ENCODE results near the gene TANC1.
"Not testable (repeated sequence)": the region's sequence is repeated elsewhere in the genome, so short reads cannot be mapped to it uniquely, and the experiment has no call there.

The TANC1 gene

DNA sequence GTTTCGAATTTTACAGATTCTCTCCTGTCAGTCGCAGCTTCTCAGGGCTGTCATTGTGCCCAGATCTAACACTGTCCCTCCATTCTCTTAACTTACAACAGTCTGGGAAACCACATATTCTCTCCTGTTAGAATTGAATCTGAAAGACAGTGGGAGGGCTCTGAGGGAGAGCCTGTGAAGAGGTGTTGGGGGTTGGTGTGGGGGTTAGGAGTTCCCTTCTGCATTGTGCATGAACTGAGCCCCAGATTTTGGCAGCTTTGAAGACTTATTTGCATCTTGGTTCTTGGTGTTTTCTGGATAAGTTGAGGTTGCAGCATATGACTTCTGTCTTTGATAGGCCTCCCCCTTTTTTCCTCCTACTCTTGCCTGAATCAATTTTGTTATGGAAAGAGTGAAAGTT, 64.1 kb downstream of the TANC1 start:
- DNase-seq = no peak

DNA sequence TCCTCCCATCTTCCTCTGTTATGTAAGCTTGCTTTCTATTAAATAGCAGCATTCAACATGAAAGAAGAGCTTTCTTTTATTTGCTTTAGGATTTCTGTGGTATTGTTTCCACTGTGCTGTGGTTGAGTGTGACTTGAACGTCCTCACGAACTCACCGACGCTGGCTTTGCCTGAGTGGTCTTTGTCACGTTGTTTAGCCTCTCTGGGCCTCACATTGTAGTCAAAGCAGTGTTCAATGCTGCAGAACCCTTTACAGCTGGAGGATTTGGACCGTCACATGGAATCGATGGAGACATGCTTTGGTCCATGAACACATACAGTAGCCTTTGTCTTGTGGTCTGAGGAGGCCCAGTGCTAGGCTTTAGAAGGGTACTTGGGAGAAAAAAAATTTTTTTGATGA, 66.3 kb downstream of the TANC1 start:
- DNase-seq = no peak

GRCh38 chr2:159035790-159036411, 67.5 kb downstream of the TANC1 start:
- DNase-seq = peak; percentile 42

- not testable (repeated sequence) for DNase-seq
Observed at GRCh38 chr2:159036461-159036860, 68.0 kb downstream of the TANC1 start.

DNA sequence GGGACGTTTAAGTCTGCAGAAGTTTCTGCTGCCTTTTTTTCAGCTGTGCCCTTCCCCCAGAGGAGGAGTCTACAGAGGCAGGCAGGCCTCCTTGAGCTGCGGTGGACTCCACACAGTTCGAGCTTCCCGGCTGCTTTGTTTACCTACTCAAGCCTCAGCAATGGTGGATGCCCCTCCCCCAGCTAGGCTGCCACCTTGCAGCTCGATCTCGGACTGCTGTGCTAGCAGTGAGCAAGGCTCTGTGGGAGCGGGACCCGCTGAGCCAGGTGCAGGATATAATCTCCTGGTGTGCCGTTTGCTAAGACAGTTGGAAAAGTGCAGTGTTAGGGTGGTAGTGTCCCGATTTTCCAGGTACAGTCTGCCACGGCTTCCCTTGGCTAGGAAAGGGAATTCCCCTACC, 72.9 kb downstream of the TANC1 start:
- not testable (repeated sequence) for DNase-seq

GRCh38 chr2:159042115-159042850, 73.8 kb downstream of the TANC1 start:
- DNase-seq = no peak

DNA sequence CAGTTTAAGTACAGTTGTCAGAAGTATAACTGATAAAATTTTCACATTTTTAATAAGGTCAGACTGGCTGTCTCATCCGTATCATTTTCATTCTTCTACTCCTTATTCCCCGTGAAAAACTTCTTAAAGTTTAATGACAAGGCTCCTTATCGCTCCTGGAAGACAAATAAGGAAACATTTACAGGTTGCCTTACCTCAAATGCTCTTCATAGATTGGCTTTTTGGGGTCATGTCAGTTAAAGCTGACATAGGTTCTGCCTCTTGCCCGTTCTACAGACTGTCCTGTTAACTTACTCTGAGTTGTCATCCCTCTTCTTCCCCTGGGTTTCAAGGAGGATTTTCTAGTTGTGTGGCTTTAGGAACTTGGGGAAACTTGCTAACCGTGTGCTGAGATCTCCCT, 75.3 kb downstream of the TANC1 start:
- DNase-seq = no peak

DNA sequence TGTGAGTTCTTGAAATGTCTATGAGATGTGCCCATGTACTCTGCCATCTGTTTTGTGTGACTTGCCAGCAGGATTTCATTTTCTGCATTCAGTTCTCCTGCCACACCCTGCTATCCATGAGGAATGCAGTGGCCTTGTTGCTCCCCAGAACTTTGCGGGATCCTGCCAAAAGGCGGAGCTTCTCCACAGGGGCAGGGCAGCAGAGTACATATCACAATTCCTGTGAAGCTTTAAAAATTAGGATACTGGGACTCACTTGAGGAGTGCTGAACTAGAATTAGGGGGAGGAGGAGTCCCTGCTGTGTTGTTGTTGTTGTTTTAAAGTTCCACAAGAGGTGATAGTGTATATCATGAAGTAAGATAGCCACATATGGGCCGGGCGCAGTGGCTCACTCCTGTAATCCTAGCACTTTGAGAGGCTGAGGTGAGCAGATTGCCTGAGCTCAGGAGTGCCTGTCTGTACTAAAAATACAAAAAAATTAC, 76.4 kb downstream of the TANC1 start:
- no peak for DNase-seq

- no peak for DNase-seq
Observed at GRCh38 chr2:159045545-159046454, 77.4 kb downstream of the TANC1 start.

- no peak for DNase-seq
Observed at GRCh38 chr2:159046966-159047365, 78.5 kb downstream of the TANC1 start.

GRCh38 chr2:159050426-159050825, 82.0 kb downstream of the TANC1 start:
- no peak for DNase-seq

- DNase-seq = no peak
Observed at GRCh38 chr2:159051133-159051532, 82.7 kb downstream of the TANC1 start.

GRCh38 chr2:159051661-159052060, 83.2 kb downstream of the TANC1 start:
- DNase-seq = no peak

DNA sequence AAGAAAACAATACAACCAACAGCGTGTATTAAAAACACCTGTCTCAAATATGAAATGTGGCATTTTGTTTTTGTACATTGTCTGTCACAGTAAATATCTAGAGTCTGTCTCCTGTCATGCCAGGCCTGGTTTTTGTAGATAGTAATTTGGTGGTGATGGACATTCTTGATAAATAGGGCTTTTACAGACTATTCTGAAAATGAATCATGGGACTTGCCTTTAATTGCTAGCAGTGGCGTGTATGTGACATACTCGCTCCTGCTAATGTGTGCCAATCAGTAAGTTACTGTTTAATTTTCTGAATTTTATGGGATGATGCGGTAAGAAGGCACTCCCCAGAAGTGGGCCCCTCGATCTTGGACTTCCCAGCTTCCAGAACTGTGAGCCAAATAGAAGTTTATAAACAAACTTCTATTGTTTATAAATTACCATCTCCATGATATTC, 83.7 kb downstream of the TANC1 start:
- no peak for DNase-seq

DNA sequence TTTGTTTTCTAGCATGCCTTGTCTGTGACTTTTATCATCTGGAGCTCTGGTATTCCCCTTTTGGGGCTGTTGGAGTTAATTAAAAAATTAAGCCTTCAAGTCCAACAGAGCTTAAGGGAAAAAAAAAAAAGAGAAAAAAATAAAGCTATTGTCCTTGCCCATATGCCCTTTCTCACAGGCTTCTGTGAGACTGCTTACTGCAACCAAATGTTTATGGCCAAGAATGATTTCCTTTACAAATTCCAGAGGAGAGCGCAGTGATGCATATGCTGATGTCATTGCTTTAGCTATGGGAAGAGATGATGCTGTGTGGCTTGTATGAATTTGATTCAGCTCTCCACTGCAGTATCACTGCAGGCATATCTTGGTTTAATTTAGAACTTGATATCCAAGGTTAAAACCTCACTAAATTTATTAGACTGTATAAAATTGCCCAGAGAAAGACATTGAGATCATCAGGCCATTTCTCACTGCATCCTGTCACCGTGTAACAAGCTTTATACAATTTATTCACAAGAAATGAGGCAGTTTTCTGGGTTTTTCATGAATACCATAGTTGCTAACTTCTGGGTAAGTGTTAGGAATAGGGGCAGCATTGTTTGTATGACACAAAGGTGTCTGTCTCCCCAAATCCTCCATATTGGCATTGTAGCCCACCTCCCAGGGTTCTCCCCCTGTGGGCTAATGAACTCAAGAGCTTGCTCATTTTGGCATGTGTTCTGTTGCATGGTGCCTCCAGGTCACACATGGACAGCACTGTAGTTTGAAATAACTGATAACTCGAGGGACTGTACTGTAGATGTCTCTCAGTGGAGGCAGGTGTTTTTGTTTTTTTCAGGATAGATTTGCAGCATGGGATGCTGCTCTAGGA, 85.0 kb downstream of the TANC1 start:
- DNase-seq = no peak

- no peak for DNase-seq
Observed at GRCh38 chr2:159054032-159054334, 85.5 kb downstream of the TANC1 start.

- no peak for DNase-seq
Observed at GRCh38 chr2:159054985-159055384, 86.5 kb downstream of the TANC1 start.

GRCh38 chr2:159060518-159060917, 92.1 kb downstream of the TANC1 start:
- no peak for DNase-seq

- no peak for DNase-seq
Observed at GRCh38 chr2:159063677-159064076, 95.2 kb downstream of the TANC1 start.

- no peak for DNase-seq
Observed at GRCh38 chr2:159064446-159065301, 96.2 kb downstream of the TANC1 start.

- DNase-seq = no peak
Observed at GRCh38 chr2:159065313-159065712, 96.9 kb downstream of the TANC1 start.

DNA sequence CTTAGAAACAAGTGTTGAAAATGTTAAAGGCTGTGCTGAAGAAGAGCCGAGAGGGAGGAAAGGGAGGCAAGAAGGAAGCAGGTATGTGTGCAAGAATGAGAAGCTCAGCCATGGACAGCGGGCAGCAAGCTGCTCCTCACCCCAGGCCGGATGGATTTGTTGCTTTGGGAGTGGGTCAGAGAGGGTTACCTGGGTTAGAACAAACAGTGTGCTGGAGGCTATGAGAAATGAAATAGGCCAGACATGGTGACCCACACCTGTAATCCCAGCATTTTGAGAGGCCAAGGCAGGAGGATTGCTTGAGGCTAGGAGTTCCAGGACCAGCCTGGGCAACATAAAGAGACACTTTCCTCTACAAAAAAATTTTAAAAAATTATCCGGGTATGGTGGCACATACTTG, 97.5 kb downstream of the TANC1 start:
- no peak for DNase-seq
